ENCODE data around the gene ANO2.

The ANO2 gene

GRCh38 chr12:5636907-5637306 lies 308.2 kb downstream of the ANO2 start:
- Histone ChIP-seq H3K9ac (ENCODE audit: low read length) (no peak overlapping the region), H3K27me3 (ENCODE audit: low read depth, low read length) (peaks cover 17% of the 10 kb centered on the region)

GRCh38 chr12:5633106-5633505 lies 312.0 kb downstream of the ANO2 start:
- H2AFZ ChIP-seq (ENCODE audit: low read depth, low read length) = no peak overlapping the region
- no peaks in the 10 kb centered on the region for H3K4me1 ChIP-seq (ENCODE audit: low read length)
- no peak overlapping the region for H3K9ac ChIP-seq (ENCODE audit: low read length)
- no peak overlapping the region for H3K4me2 ChIP-seq (ENCODE audit: low read length)
- H4K20me1 ChIP-seq (ENCODE audit: insufficient read depth, low read length) = no peaks in the 10 kb centered on the region
- no peak overlapping the region for H3K27ac ChIP-seq (ENCODE audit: low read length)
- H3K9me3 ChIP-seq (ENCODE audit: insufficient read depth, low read length) = no peaks in the 10 kb centered on the region
- H3K79me2 ChIP-seq (ENCODE audit: low read length) = no peaks in the 10 kb centered on the region
- TF ChIP-seq CTCF (IDR thresholded peaks at IDR 0.05; ENCODE audit: low read depth, low read length) = no peak
- no peak for TF ChIP-seq EZH2phosphoT487 (IDR thresholded peaks at IDR 0.05; ENCODE audit: low read depth)
- H3K4me3 ChIP-seq (ENCODE audit: low read length) = no peak overlapping the region
- H3K27me3 ChIP-seq (ENCODE audit: low read depth, low read length) = peaks cover 31% of the 10 kb centered on the region
- H3K36me3 ChIP-seq (replicated peaks; ENCODE audit: low read depth, low read length) = no peaks in the 10 kb centered on the region

More at GRCh38 chr12:5636907-5637306, 308.2 kb downstream of the ANO2 start:
- no peak overlapping the region for H3K4me2 ChIP-seq (ENCODE audit: low read length)
- H4K20me1 ChIP-seq (ENCODE audit: insufficient read depth, low read length) = no peaks in the 10 kb centered on the region
- H3K27ac ChIP-seq (ENCODE audit: low read length) = no peak overlapping the region
- TF ChIP-seq CTCF (IDR thresholded peaks at IDR 0.05; ENCODE audit: low read depth, low read length) (no peak), EZH2phosphoT487 (IDR thresholded peaks at IDR 0.05; ENCODE audit: low read depth) (no peak)
- no peaks in the 10 kb centered on the region for H3K4me1 ChIP-seq (ENCODE audit: low read length)
- H2AFZ ChIP-seq (ENCODE audit: low read depth, low read length) = no peak overlapping the region
- no peak overlapping the region for H3K4me3 ChIP-seq (ENCODE audit: low read length)
- no peaks in the 10 kb centered on the region for H3K9me3 ChIP-seq (ENCODE audit: insufficient read depth, low read length)
- no peaks in the 10 kb centered on the region for H3K36me3 ChIP-seq (replicated peaks; ENCODE audit: low read depth, low read length)
- no peaks in the 10 kb centered on the region for H3K79me2 ChIP-seq (ENCODE audit: low read length)

GRCh38 chr12:5632453-5632852 lies 312.6 kb downstream of the ANO2 start:
- no peaks in the 10 kb centered on the region for H3K9me3 ChIP-seq (ENCODE audit: insufficient read depth, low read length)
- no peaks in the 10 kb centered on the region for H3K79me2 ChIP-seq (ENCODE audit: low read length)
- H3K27ac ChIP-seq (ENCODE audit: low read length) = no peak overlapping the region
- no peaks in the 10 kb centered on the region for H4K20me1 ChIP-seq (ENCODE audit: insufficient read depth, low read length)
- H2AFZ ChIP-seq (ENCODE audit: low read depth, low read length) = no peak overlapping the region
- peaks cover 31% of the 10 kb centered on the region for H3K27me3 ChIP-seq (ENCODE audit: low read depth, low read length)
- no peak for TF ChIP-seq CTCF (IDR thresholded peaks at IDR 0.05; ENCODE audit: low read depth, low read length)
- TF ChIP-seq EZH2phosphoT487 (IDR thresholded peaks at IDR 0.05; ENCODE audit: low read depth) = no peak
- no peak overlapping the region for H3K4me3 ChIP-seq (ENCODE audit: low read length)
- H3K4me2 ChIP-seq (ENCODE audit: low read length) = no peak overlapping the region
- no peaks in the 10 kb centered on the region for H3K36me3 ChIP-seq (replicated peaks; ENCODE audit: low read depth, low read length)
- H3K4me1 ChIP-seq (ENCODE audit: low read length) = no peaks in the 10 kb centered on the region
- H3K9ac ChIP-seq (ENCODE audit: low read length) = no peak overlapping the region

DNA sequence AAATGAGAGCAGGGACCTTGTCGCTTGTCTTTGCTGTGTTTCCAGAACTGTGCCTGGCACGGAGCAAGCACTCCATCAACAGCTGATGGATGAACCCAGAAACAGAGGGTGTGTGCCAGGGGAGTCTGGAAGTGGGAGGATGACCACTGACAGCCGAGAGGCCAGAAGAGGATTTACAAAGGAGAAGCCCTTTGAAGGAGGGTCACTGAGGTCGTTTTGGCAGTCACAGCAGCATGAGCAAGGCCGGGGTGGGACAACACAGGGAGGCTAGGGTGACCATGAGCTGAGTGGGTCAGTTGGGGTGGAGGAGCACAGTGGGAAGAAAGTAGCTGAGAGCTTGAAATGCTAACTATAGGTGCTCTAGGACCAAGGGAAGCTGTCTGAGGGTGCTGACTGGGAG lies 313.6 kb downstream of the ANO2 start:
- H3K4me3 ChIP-seq (ENCODE audit: low read length) = no peak overlapping the region
- no peak overlapping the region for H3K9ac ChIP-seq (ENCODE audit: low read length)
- H3K4me2 ChIP-seq (ENCODE audit: low read length) = no peak overlapping the region
- no peak overlapping the region for H3K27ac ChIP-seq (ENCODE audit: low read length)
- no peaks in the 10 kb centered on the region for H3K79me2 ChIP-seq (ENCODE audit: low read length)
- H2AFZ ChIP-seq (ENCODE audit: low read depth, low read length) = no peak overlapping the region
- no peaks in the 10 kb centered on the region for H3K4me1 ChIP-seq (ENCODE audit: low read length)
- H3K9me3 ChIP-seq (ENCODE audit: insufficient read depth, low read length) = no peaks in the 10 kb centered on the region
- no peaks in the 10 kb centered on the region for H3K36me3 ChIP-seq (replicated peaks; ENCODE audit: low read depth, low read length)
- H3K27me3 ChIP-seq (ENCODE audit: low read depth, low read length) = peaks cover 31% of the 10 kb centered on the region
- H4K20me1 ChIP-seq (ENCODE audit: insufficient read depth, low read length) = no peaks in the 10 kb centered on the region
- TF ChIP-seq EZH2phosphoT487 (IDR thresholded peaks at IDR 0.05; ENCODE audit: low read depth) (no peak), CTCF (IDR thresholded peaks at IDR 0.05; ENCODE audit: low read depth, low read length) (no peak)
